Myocyte (in vitro differentiated cells): Measurements from ENCODE around the gene NUP133. TPM values are rescaled to one million over a fixed set of nuclear protein-coding genes. Genes with fewer than 3 reads are reported as not detected.
"Not testable (repeated sequence)": the region's sequence is repeated elsewhere in the genome, so short reads cannot be mapped to it uniquely, and the experiment has no call there.

Source experiments
- DNase-seq: peaks from one replicate; pipeline ENCODE4 v3.0.0-alpha.2; 2012; ENCODE audit warnings: low read depth
- total RNA-seq: library from RNA; depleted of rRNA; stranded (reverse); fragments of >200 nt; gene quantifications from 2 replicates; pipeline ENCODE4 v1.2.3, GENCODE V29; 2014

NUP133 gene
- total RNA-seq, 1 donor from 2014 or later = 40.8 TPM

DNA sequence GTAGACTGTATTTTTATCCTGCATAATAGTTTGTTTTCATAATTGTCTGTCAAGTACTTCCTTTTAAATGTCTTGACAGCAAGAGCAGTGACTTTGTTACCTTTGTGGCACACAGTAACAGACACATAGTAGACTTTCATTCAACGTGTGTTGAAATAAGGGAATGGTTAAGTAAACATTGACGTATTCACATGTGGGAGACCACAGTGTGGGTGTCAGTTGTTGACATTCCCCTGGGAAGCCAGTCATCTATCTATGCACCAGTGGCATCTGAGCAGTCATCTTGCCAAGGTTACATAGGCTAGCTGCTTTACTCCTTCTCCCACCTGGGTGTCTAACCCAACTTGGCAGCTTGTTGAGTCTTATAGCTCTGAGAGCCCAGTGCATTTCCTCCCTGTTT, 1.4 kb upstream of the NUP133 start:
- no peak for DNase-seq

- no peak for DNase-seq
Measured at GRCh38 chr1:229508823-229509337, 739 bp upstream of the NUP133 start.

DNA sequence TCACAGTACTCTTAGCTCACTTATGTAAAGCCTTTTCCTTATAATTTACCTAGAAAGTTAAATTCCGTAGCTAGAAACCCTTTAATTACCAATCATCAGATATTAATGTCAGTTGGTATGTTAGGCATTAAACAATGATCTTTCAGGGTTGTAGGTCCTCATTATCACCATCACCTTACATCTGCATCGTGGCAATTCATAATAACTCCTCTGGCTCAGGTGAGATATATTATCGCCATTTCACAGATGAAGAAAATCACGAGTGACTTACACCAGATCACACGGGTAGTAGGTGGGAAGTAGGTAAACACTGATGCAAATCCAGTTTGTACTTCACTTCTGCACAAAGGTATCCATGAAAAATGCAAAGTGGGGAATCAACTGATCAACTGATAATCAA, 639 bp downstream of the NUP133 start:
- no peak for DNase-seq

- DNase-seq = no peak
Measured at GRCh38 chr1:229506633-229507032, 1.5 kb downstream of the NUP133 start.

- DNase-seq = no peak
Measured at GRCh38 chr1:229495782-229496181, 12.4 kb downstream of the NUP133 start.

DNA sequence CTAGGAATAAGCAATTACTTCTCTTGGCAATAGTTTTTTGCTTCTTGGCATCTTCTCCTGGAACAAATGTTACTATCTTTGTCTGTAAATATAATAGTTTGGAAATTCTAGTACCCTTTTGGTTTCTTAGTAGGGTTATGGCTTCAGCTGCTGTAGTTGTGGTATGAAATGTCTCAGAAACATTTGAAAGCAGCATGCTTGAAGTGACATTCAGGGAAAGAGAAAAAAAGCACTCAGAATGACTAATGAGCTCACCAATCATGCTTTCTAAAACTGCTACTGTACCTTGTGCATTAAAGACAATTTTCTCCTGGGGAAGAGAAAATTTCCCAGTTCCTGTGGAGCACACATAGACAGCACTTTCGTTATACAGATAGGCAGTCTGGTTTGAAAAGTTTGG, 21.0 kb downstream of the NUP133 start:
- peak; percentile 32 for DNase-seq

GRCh38 chr1:229485318-229485717, 22.8 kb downstream of the NUP133 start:
- DNase-seq = no peak

GRCh38 chr1:229482511-229482910, 25.6 kb downstream of the NUP133 start:
- no peak for DNase-seq

DNA sequence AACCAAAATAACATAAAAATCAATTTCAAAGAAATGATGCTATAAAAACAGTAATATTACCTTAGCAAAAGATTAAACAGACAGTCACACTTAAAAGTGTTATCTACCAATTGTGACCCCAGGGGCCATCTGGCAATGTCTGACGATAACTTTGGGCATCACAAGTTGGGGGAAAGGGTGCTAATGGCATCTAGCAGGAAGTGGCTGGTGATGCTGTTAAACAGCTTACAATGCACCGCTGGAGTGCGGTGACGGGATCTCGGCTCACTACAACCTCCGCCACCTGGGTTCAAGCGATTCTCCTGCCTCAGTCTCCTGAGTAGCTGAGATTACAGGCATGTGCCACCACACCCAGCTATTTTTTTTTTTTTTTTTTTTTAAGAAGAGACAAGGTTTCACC, 27.6 kb downstream of the NUP133 start:
- no peak for DNase-seq

- DNase-seq = no peak
Measured at GRCh38 chr1:229479660-229480399, 28.3 kb downstream of the NUP133 start.

DNA sequence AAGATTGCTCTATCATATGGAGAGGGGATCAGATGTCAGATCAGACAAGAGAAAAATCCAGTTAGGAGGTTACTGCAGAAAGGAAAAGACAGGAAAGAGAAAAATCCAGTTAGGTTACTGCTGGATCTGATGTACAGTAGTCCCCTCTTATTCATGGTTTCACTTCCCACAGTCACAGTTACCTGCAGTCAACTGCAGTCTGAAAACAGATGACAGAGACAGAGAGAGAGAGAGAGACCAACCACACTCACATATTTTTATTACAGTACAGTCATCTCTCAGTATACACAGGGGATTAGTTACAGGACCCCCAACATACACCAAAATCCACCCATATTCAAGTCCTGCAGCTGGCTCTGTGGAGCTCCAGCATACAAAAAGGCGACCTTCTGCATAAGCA, 29.3 kb downstream of the NUP133 start:
- no peak for DNase-seq

DNA sequence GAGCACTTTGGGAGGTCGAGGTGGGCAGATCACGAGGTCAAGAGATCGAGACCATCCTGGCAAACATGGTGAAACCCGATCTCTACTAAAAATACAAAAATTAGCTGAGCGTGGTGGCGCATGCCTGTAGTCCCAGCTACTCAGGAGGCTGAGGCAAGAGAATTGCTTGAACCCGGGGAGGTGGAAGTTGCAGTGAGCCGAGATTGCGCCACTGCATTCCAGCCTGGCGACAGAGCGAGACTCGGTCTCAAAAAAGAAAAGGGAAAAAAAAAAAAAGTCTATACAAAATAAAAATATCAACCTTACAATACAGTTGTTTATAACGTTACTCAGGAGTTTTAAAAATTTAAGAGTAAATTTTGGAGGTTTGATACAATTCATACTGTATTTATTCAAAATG, 32.3 kb downstream of the NUP133 start:
- not testable (repeated sequence) for DNase-seq

GRCh38 chr1:229474509-229474908, 33.6 kb downstream of the NUP133 start:
- peak; percentile 67 for DNase-seq

DNA sequence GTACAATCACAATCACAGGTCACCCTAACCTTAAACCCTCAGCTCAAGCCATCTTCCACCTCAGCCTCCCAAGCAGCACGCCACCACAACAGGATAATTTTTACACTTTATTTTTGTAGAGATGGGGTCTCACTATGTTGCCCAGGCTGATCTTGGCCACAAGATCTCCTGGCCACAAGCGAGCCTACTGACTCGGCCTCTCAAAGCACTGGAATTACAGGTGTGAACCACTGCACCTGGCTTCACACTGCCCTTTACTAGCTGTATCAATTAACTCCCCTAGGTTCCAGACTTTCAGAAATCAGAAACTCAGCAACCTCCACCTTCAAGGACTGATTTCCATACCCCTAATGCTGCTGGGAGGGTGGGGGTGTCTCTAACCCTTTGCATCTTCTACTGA, 37.0 kb downstream of the NUP133 start:
- DNase-seq = no peak

DNA sequence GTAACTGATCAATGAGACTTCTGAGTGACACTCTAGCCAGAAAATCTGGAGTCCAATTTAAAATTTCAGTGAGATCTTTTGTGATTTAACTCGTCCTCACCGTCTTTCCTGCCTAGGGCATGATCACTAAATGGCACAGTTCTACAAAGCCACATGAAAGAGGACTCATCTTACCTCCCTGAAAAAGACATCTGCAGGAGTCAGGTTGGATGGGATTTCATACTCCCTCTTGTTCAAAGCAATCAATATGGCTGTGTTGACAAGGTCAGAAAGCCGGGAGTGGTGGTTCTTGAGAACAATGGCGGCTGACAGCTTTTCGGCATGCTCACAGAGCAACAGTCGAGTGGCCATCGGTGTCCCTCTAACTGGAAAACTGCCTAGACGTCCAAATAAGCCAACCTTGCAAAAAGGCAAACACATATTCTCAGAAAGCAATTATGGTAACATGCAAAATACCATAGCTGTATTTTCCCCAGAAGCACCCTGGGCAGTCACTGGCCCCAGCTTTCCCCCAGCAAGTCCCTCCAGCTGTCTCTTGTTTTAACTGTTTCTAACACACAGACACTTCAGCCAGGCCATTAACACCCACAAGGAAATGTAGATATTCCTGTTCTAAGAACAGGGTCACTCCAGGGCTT, 37.6 kb downstream of the NUP133 start:
- no peak for DNase-seq

DNA sequence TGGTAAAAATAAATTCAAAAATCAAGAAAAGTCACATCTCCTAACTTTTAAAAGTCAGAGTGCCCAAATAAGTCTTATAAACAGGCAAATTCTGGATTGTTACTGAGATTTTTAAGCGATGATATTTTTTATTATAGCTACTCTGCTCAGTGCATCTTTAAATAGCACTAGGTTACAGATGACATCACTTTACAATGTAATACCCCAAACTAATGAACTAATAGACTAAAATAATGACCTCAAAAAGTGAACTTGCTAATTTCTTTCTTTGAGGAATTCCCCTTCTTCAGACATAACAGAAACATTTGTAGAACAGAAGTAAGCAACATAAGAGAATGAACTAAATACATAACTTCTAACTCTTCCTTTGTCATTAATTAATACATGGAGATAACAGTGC, 41.3 kb downstream of the NUP133 start:
- no peak for DNase-seq

- DNase-seq = no peak
Measured at GRCh38 chr1:229464672-229465071, 43.5 kb downstream of the NUP133 start.

DNA sequence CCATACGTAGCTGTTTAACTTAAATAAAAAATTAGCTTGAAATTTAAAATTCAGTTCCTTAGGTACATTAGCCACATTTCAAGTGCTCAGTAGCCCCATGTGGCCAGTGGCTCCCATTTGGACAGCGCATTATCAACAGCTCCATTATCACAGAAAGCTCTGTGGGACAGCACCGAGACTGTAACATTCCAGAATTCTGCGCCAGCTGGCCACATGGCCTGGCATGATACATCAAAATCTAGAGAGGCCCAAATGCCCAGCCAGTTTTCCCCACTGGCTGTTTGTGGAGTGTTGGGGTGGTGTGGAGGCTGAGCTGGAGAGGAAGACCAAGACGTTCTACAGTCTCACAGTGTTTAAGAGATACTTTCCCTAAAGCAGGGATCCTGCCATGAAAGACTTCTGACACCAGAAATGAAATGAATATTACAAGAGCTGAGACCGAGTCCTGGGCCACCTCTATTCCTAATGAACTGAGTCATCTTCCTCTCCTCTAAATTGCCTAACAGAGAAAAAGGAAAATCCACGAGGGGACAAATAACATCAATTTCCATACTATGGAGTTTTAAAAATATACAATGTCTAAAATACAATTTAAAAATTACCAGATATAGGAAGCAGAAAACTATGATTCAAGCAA, 47.0 kb downstream of the NUP133 start:
- DNase-seq = no peak

DNA sequence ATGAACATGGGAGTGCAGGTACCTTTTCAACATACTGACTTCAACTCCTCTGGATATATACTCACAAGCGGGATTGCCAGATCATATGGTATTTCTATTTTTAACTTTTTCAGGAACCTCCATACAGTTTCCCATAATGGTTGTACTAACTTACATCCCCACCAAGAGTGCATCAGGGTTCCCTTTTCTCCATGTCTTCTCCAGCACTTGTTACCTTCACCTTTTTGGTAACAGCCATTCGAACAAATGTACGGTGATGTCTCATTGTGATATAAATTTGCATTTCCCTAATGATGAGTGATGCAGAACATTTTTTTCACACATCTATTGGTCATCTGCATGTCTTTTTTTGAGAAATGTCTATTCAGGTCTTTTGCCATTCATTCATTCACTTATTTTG, 48.3 kb downstream of the NUP133 start:
- DNase-seq = no peak

DNA sequence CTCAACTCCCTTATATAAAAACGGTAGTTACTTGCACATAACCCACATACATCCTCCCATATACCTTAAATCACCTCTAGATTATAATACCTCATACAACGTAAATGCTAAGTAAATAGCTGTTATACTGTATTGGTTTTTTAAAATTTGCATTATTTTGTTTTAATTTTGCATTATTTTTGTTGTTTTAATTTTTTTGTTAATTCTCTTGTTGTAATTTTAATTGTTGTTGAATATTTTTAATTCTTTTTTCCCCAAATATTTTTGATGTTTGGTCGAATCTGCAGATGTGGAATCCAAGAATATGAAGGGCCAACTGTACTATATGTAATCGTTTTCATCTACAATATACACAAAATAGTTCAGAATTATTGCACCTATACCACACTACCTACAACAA, 50.7 kb downstream of the NUP133 start:
- DNase-seq = no peak

DNA sequence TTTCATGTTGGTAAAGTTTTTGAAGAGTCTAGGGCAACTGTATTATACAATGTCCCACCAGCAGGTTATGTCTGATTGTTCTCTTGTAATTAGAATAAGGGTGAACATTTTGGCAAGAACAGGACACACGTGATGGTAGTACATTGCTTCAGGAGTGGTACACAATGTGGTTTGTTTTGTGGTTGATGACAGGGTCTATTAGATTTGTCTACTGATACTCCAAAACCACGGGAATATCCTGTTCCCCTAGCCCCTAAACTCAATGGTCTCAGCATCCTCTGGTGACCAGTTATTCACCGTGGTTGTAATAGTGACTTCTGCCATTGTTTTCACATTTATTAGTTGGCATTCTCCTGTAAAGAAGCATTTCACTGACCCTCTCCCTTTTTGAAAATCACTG, 52.1 kb downstream of the NUP133 start:
- DNase-seq = peak; percentile 71

DNA sequence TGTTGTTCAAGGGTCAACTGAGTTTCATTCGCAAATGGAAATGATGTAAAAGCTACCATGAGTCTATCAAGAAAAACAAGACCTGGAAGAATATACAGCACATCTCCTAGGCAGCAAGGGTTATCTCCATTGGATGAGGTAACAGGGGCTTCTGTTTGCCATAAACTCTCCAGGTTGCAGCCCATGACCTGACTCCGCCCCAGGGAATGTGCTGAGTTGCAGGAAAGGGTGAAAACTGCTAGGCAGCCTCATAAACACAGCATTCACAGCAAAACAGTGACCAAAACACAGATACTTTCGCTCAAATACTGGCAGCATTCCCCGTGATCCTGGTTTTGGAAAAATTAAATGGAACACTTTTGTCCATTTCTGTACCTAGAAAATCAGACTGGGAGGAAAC, 54.1 kb downstream of the NUP133 start:
- DNase-seq = no peak
